Transverse colon (tissue), 4 donors: ENCODE measurements around the gene VGLL4. TPM values are rescaled to one million over a fixed set of nuclear protein-coding genes. Genes with fewer than 3 reads are reported as not detected.
A peak's percentile ranks its signal among the peaks of the same experiment; 100 is the strongest.

Experiments used
- DNase-seq: peaks from one replicate; pipeline ENCODE4 v3.0.0-alpha.2; 2019
- H3K27ac ChIP-seq, 4 donors: fragments of 200-600 bp; sonication (generic); 2 replicates each; pipeline ENCODE4 v1.5.1; 2016 to 2018; ENCODE audit warnings: inconsistent platforms in 4 of 4
- H3K27me3 ChIP-seq: fragments of 200-600 bp; sonication (generic); 2 replicates; pipeline ENCODE4 v1.5.1; 2017; ENCODE audit warnings: inconsistent platforms
- H3K36me3 ChIP-seq, 4 donors: fragments of 200-600 bp; sonication (generic); 2 replicates each; pipeline ENCODE4 v1.5.1; 2017 to 2019; ENCODE audit warnings: inconsistent platforms in 4 of 4
- H3K4me1 ChIP-seq, 4 donors: fragments of 200-600 bp; sonication (generic); 2 replicates each; pipeline ENCODE4 v1.5.1; 2017 to 2020; ENCODE audit warnings: inconsistent platforms in 4 of 4
- H3K4me3 ChIP-seq, 4 donors: fragments of 200-600 bp; sonication (generic); 1 replicate in 1 of 4; 2 replicates in 3 of 4; pipeline versions ENCODE4 v1.5.1 to v1.6.1; 2017 to 2019; ENCODE audit warnings: inconsistent platforms in 4 of 4
- H3K9me3 ChIP-seq, 2 donors: fragments of 200-600 bp; sonication (generic); 2 replicates each; pipeline ENCODE4 v1.5.1; 2017 to 2019; ENCODE audit warnings: inconsistent platforms in 2 of 2
- EP300 ChIP-seq: sonication (generic); formaldehyde crosslinking; IDR thresholded peaks from one replicate; pipeline ENCODE4 v1.6.1; 2017; ENCODE audit warnings: antibody characterized with exemption, low read depth
- POLR2A ChIP-seq: fragments of 450-650 bp; IDR thresholded peaks from one replicate; pipeline ENCODE4 v1.6.1; 2016; ENCODE audit warnings: antibody characterized with exemption, mild to moderate bottlenecking, moderate library complexity
- POLR2AphosphoS5 ChIP-seq, 3 donors: sonication (generic); formaldehyde crosslinking; IDR thresholded peaks; one replicate each; pipeline ENCODE4 v1.6.1; 2016; ENCODE audit warnings: antibody characterized with exemption in 3 of 3
- WGBS, 2 donors: methylation state at CpG; one replicate each; pipeline ENCODE4 v1.1.5; 2018; ENCODE audit warnings: low coverage in 1 of 2; 5-methylcytosine and 5-hydroxymethylcytosine counted together
- in situ Hi-C, 4 donors: fragments of 200-750 bp; cut with MboI; loops; one replicate each; pipeline versions ENCODE4 v1.15.0 to v1.15.1; 2017; ENCODE audit warnings: low sequenced_read_pairs in 3 of 4, low pct_ligation_motif_present in 1 of 4, low pct_unique_long_range_greater_than_20kb in 1 of 4
- intact Hi-C: fragments of 100-400 bp; cut with DNase I; formaldehyde crosslinking; loops from one replicate; pipeline ENCODE4 v1.15.1; 2023; ENCODE audit warnings: low total_unique reads
- total RNA-seq, 4 donors: library from RNA; depleted of rRNA; stranded (reverse); fragments of >200 nt; gene quantifications; one replicate each; pipeline ENCODE4 v1.1.0, GENCODE V29; 2016
- TF ChIP-seq, protein P1 (sequence below), 5 experiments: fragments of 200-600 bp in 3 of 5; fragments of 450-650 bp in 2 of 5; sonication (generic) in 3 of 5; IDR thresholded peaks; 1 replicate in 2 of 5; 2 replicates in 3 of 5; pipeline ENCODE4 v1.5.1; 2016 to 2017; ENCODE audit warnings: antibody characterized with exemption in 5 of 5, inconsistent platforms in 3 of 5, mild to moderate bottlenecking in 2 of 5, moderate library complexity in 1 of 5

VGLL4 gene
- total RNA-seq, 4 donors from 2014 or later, result 67.3 to 175 (median 95.0) TPM

DNA sequence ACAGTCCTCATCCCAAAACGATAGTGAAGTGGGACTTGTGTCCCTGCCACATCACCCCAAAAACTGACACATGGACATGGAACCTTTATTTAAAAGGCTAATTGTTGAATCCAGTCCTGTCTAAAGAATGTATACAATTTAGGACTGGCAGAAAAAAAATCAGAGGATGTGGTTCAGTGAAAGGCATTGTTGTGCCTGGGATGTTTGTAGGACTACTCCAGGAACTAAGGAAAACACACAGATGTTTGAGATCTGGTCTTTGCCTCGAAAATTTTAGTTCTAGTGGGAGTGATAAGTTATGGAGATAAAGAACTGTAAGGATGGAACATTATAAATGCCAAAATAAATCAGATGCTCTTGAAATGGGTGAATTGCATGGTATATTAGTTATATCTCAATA lies 27.2 kb downstream of the VGLL4 start:
- TF ChIP-seq POLR2A (no peak), EP300 (no peak), POLR2AphosphoS5 (IDR thresholded peaks at IDR 0.05) (no peak)
- TF ChIP-seq, protein P1, sequence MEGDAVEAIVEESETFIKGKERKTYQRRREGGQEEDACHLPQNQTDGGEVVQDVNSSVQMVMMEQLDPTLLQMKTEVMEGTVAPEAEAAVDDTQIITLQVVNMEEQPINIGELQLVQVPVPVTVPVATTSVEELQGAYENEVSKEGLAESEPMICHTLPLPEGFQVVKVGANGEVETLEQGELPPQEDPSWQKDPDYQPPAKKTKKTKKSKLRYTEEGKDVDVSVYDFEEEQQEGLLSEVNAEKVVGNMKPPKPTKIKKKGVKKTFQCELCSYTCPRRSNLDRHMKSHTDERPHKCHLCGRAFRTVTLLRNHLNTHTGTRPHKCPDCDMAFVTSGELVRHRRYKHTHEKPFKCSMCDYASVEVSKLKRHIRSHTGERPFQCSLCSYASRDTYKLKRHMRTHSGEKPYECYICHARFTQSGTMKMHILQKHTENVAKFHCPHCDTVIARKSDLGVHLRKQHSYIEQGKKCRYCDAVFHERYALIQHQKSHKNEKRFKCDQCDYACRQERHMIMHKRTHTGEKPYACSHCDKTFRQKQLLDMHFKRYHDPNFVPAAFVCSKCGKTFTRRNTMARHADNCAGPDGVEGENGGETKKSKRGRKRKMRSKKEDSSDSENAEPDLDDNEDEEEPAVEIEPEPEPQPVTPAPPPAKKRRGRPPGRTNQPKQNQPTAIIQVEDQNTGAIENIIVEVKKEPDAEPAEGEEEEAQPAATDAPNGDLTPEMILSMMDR (IDR thresholded peaks at IDR 0.05), result no peak
- no peaks in the 10 kb centered on the region for H3K27me3 ChIP-seq
- no peaks in the 10 kb centered on the region for H3K9me3 ChIP-seq
- DNase-seq, result no peak
- H3K4me3 ChIP-seq, result no peak overlapping the region
- H3K36me3 ChIP-seq, result no peaks in the 10 kb centered on the region
- WGBS, 2 donors, result 41 to 42% methylated on average over 2 of the region's 2 CpGs
- no peak overlapping the region for H3K27ac ChIP-seq
- intact Hi-C loops (no loop called here), in situ Hi-C loops (no loop called here)
- peaks cover 25 to 68% (median 46%) of the 10 kb centered on the region in 4 donors for H3K4me1 ChIP-seq

GRCh38 chr3:11613851-11614487 lies 29.7 kb downstream of the VGLL4 start:
- no peak for DNase-seq
- WGBS, 2 donors, result 85% methylated on average over 19 of the region's 19 CpGs; no CpG with 5 or more reads in 1 of the 2 donors
- no peaks in the 10 kb centered on the region for H3K36me3 ChIP-seq
- in situ Hi-C loops, result no loop called here
- H3K27ac ChIP-seq, result no peak overlapping the region
- peaks cover 29 to 69% (median 39%) of the 10 kb centered on the region in 4 donors for H3K4me1 ChIP-seq
- no peaks in the 10 kb centered on the region for H3K27me3 ChIP-seq
- TF ChIP-seq, protein P1 (IDR thresholded peaks at IDR 0.05), result no peak
- no peak for TF ChIP-seq EP300
- TF ChIP-seq POLR2A, result no peak
- no peak for TF ChIP-seq POLR2AphosphoS5 (IDR thresholded peaks at IDR 0.05)
- no peaks in the 10 kb centered on the region for H3K9me3 ChIP-seq
- no peak overlapping the region for H3K4me3 ChIP-seq
- intact Hi-C loops, result no loop called here

DNA sequence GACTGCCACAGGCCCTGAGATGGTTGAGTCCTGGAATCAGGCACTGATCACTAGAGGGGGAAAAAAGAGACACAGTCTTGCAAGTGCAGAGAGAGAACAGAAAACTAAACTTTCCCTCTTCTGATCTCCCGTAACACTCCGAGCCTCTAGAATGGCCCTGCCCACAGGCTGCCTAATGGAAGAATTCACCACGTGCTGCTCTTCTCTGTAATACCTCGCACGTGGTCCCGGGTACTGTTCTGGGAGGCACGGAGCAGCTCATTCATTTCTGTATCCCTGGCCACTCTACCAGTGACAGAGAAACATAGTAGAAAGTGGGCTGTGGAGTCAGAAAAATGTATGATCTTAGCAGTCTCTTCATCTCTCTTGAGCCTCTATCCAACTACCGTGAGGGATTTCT lies 30.4 kb downstream of the VGLL4 start:
- no peak for DNase-seq
- no peak for TF ChIP-seq POLR2AphosphoS5 (IDR thresholded peaks at IDR 0.05)
- no peak for TF ChIP-seq POLR2A
- TF ChIP-seq, protein P1 (IDR thresholded peaks at IDR 0.05), result no peak
- intact Hi-C loops, result no loop called here
- H3K27ac ChIP-seq, result no peak overlapping the region
- peaks cover 25 to 69% (median 33%) of the 10 kb centered on the region in 4 donors for H3K4me1 ChIP-seq
- WGBS, 2 donors, result 77% methylated on average over 7 to 8 of the region's 8 CpGs
- in situ Hi-C loops, result no loop called here
- no peak overlapping the region for H3K4me3 ChIP-seq
- H3K36me3 ChIP-seq, result no peaks in the 10 kb centered on the region
- no peaks in the 10 kb centered on the region for H3K27me3 ChIP-seq
- no peaks in the 10 kb centered on the region for H3K9me3 ChIP-seq

- no peaks in the 10 kb centered on the region for H3K9me3 ChIP-seq
- DNase-seq, result no peak
- H3K27me3 ChIP-seq, result no peaks in the 10 kb centered on the region
- no peak overlapping the region for H3K4me3 ChIP-seq
- in situ Hi-C loops (no loop called here), intact Hi-C loops (no loop called here)
- peaks cover 22 to 71% (median 33%) of the 10 kb centered on the region in 4 donors for H3K4me1 ChIP-seq
- peak overlapping the region in 1 of 4 donors; percentile 1 for H3K27ac ChIP-seq
- no peaks in the 10 kb centered on the region for H3K36me3 ChIP-seq
- TF ChIP-seq POLR2A (no peak), EP300 (no peak), POLR2AphosphoS5 (IDR thresholded peaks at IDR 0.05) (no peak)
- TF ChIP-seq, protein P1 (IDR thresholded peaks at IDR 0.05), result no peak
- WGBS, 2 donors, result 86 to 88% methylated on average over 8 to 9 of the region's 9 CpGs
Measured at GRCh38 chr3:11612515-11613188, 31.1 kb downstream of the VGLL4 start.
